ENCODE data around the gene MGMT.

MGMT gene

DNA sequence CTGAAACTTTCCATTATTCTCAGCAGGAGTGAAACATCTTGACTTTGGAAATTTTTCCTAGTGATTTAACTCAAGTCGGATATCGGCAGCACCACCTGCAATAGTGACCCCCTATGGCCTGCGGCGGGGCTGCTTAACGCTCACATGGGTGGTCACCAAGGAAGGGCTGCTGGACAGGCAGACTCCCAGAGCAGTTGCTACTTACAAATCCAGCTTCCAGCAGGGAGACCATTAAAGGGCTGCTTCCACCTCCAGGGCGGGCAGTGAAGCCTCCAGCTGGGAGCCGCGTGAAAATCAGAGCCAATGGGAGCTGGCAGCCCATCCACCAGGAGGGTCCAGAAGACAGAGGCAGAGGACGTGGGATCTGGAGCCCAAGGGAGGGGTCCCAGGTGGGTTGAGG, 122.5 kb downstream of the MGMT start:
- Histone ChIP-seq H3K27ac (ENCODE audit: low read length) (no peak overlapping the region), H3K4me2 (ENCODE audit: low read depth, low read length) (no peak overlapping the region), H3F3A (ENCODE audit: insufficient read depth, low read length) (no peaks in the 10 kb centered on the region), H4K20me1 (ENCODE audit: insufficient read depth, low read length) (no peaks in the 10 kb centered on the region), H3K27me3 (replicated peaks; ENCODE audit: insufficient read depth, low read length) (no peaks in the 10 kb centered on the region), H2AFZ (ENCODE audit: low read length) (no peak overlapping the region), H3K9me2 (replicated peaks; ENCODE audit: insufficient read depth, low read length) (no peaks in the 10 kb centered on the region), H3K4me3 (ENCODE audit: low read length) (no peak overlapping the region), H3K9ac (ENCODE audit: low read length) (no peak overlapping the region), H3K4me1 (ENCODE audit: low read length) (no peaks in the 10 kb centered on the region), H3K36me3 (replicated peaks; ENCODE audit: insufficient read depth, low read length) (no peaks in the 10 kb centered on the region), H3K79me2 (ENCODE audit: low read length) (no peaks in the 10 kb centered on the region), H3K9me3 (replicated peaks; ENCODE audit: insufficient read depth, low read length) (no peaks in the 10 kb centered on the region)
- DNase-seq, result no peak
- TF ChIP-seq, protein P1, sequence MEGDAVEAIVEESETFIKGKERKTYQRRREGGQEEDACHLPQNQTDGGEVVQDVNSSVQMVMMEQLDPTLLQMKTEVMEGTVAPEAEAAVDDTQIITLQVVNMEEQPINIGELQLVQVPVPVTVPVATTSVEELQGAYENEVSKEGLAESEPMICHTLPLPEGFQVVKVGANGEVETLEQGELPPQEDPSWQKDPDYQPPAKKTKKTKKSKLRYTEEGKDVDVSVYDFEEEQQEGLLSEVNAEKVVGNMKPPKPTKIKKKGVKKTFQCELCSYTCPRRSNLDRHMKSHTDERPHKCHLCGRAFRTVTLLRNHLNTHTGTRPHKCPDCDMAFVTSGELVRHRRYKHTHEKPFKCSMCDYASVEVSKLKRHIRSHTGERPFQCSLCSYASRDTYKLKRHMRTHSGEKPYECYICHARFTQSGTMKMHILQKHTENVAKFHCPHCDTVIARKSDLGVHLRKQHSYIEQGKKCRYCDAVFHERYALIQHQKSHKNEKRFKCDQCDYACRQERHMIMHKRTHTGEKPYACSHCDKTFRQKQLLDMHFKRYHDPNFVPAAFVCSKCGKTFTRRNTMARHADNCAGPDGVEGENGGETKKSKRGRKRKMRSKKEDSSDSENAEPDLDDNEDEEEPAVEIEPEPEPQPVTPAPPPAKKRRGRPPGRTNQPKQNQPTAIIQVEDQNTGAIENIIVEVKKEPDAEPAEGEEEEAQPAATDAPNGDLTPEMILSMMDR (IDR thresholded peaks at IDR 0.05; ENCODE audit: low read length), result no peak
- no peak for TF ChIP-seq EZH2 (optimal IDR thresholded peaks at IDR 0.05; ENCODE audit: low read depth, low read length)
- TF ChIP-seq EZH2phosphoT487 (IDR thresholded peaks at IDR 0.05; ENCODE audit: low read length), result no peak

- H3K79me2 ChIP-seq (ENCODE audit: low read length), result no peaks in the 10 kb centered on the region
- H3K36me3 ChIP-seq (replicated peaks; ENCODE audit: insufficient read depth, low read length), result no peaks in the 10 kb centered on the region
- H3K9ac ChIP-seq (ENCODE audit: low read length), result no peak overlapping the region
- no peak overlapping the region for H3K4me2 ChIP-seq (ENCODE audit: low read depth, low read length)
- no peaks in the 10 kb centered on the region for H3K4me1 ChIP-seq (ENCODE audit: low read length)
- H4K20me1 ChIP-seq (ENCODE audit: insufficient read depth, low read length), result no peaks in the 10 kb centered on the region
- no peaks in the 10 kb centered on the region for H3K9me3 ChIP-seq (replicated peaks; ENCODE audit: insufficient read depth, low read length)
- H2AFZ ChIP-seq (ENCODE audit: low read length), result no peak overlapping the region
- DNase-seq, result no peak
- H3K27me3 ChIP-seq (replicated peaks; ENCODE audit: insufficient read depth, low read length), result no peaks in the 10 kb centered on the region
- TF ChIP-seq, protein P1 (IDR thresholded peaks at IDR 0.05; ENCODE audit: low read length), result no peak
- TF ChIP-seq EZH2 (optimal IDR thresholded peaks at IDR 0.05; ENCODE audit: low read depth, low read length) (no peak), EZH2phosphoT487 (IDR thresholded peaks at IDR 0.05; ENCODE audit: low read length) (no peak)
- no peaks in the 10 kb centered on the region for H3F3A ChIP-seq (ENCODE audit: insufficient read depth, low read length)
- H3K4me3 ChIP-seq (ENCODE audit: low read length), result no peak overlapping the region
- no peak overlapping the region for H3K27ac ChIP-seq (ENCODE audit: low read length)
- H3K9me2 ChIP-seq (replicated peaks; ENCODE audit: insufficient read depth, low read length), result no peaks in the 10 kb centered on the region
These were observed 126.9 kb downstream of the MGMT start for GRCh38 chr10:129593953-129594352.

DNA sequence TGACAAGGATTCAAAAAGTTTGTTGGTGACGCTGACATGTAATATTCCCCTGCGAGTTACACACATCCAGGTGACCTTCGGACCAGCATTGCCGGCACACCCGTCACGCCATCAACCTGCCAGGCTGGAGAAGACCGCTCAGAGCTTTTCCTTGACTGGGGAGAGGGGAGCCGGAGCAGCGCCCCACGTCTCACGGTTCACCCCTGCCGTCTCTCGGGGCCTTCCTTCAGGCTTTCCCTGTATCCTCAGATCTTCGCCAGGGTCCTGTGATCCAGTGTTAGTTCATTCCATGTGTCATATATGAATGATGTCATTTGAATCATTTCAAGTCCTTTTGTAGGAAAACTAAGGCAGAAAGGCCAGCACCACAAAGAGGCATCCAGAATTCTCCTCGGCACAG, 127.8 kb downstream of the MGMT start:
- Histone ChIP-seq H3K4me3 (ENCODE audit: low read length) (no peak overlapping the region), H3K27me3 (replicated peaks; ENCODE audit: insufficient read depth, low read length) (no peaks in the 10 kb centered on the region), H2AFZ (ENCODE audit: low read length) (no peak overlapping the region), H4K20me1 (ENCODE audit: insufficient read depth, low read length) (no peaks in the 10 kb centered on the region), H3K79me2 (ENCODE audit: low read length) (no peaks in the 10 kb centered on the region), H3F3A (ENCODE audit: insufficient read depth, low read length) (no peaks in the 10 kb centered on the region), H3K27ac (ENCODE audit: low read length) (no peak overlapping the region), H3K4me1 (ENCODE audit: low read length) (no peaks in the 10 kb centered on the region), H3K36me3 (replicated peaks; ENCODE audit: insufficient read depth, low read length) (no peaks in the 10 kb centered on the region), H3K9me2 (replicated peaks; ENCODE audit: insufficient read depth, low read length) (no peaks in the 10 kb centered on the region), H3K4me2 (ENCODE audit: low read depth, low read length) (no peak overlapping the region), H3K9me3 (replicated peaks; ENCODE audit: insufficient read depth, low read length) (no peaks in the 10 kb centered on the region), H3K9ac (ENCODE audit: low read length) (no peak overlapping the region)
- DNase-seq, result no peak
- TF ChIP-seq, protein P1 (IDR thresholded peaks at IDR 0.05; ENCODE audit: low read length), result no peak
- no peak for TF ChIP-seq EZH2phosphoT487 (IDR thresholded peaks at IDR 0.05; ENCODE audit: low read length)
- TF ChIP-seq EZH2 (optimal IDR thresholded peaks at IDR 0.05; ENCODE audit: low read depth, low read length), result no peak
